GM12878 (cell line): Measurements from ENCODE around the gene CARD10. TPM values are rescaled to one million over a fixed set of nuclear protein-coding genes. Genes with fewer than 3 reads are reported as not detected.
A peak's percentile ranks its signal among the peaks of the same experiment; 100 is the strongest.

Source experiments
- ATAC-seq: fragments of 200-7000 bp; cut with Tn5 transposase; 3 replicates; pipeline ENCODE4 v1.9.1; 2020; ENCODE audit warnings: mild to moderate bottlenecking, moderate library complexity
- BruUV-seq: library from RNA; stranded (reverse); fragments of 400-500 nt; replicated peaks from 2 replicates; lab custom pipeline; 2021; lab: Mats Ljungman, UMichigan
- CTCF ChIA-PET: fragments of 300-600 bp; sonication (Branson Sonifier 250); formaldehyde crosslinking; extraction: SDS; loops from one replicate; lab custom pipeline; 2021; ENCODE audit warnings: inconsistent platforms; lab: Yijun Ruan, JAX
- POLR2A ChIA-PET: fragments of 350-600 bp; formaldehyde crosslinking; extraction: SDS; loops from one replicate; lab custom pipeline; 2021; ENCODE audit warnings: inconsistent platforms; lab: Charles Lee
- RAD21 ChIA-PET: fragments of 300-600 bp; sonication (Branson Sonifier 250); formaldehyde crosslinking; loops from one replicate; lab custom pipeline; 2023; ENCODE audit warnings: antibody characterized with exemption; ENCODE audit not compliant: unreplicated experiment; lab: Charles Lee
- SMC1A ChIA-PET: fragments of 300-600 bp; sonication (Branson Sonifier 250); formaldehyde crosslinking; loops from one replicate; lab custom pipeline; 2023; ENCODE audit not compliant: unreplicated experiment, uncharacterized antibody; lab: Charles Lee
- DNase-seq: peaks from one replicate; pipeline ENCODE4 v3.0.0-alpha.2; 2011; ENCODE audit warnings: low read depth, low spot score
- FAIRE-seq: peaks from 3 replicates; lab custom pipeline; 2011; peaks lifted over from hg19 to GRCh38; lab: Jason Lieb, UNC
- H2AFZ ChIP-seq: 2 replicates; pipeline ENCODE4 v1.6.0; 2011; ENCODE audit warnings: low read depth, low read length, control low read depth; ENCODE audit not compliant: control insufficient read depth
- H3K27ac ChIP-seq: 2 replicates; pipeline ENCODE4 v1.5.1; 2011; ENCODE audit warnings: control low read depth; ENCODE audit not compliant: control insufficient read depth, insufficient read depth
- H3K27me3 ChIP-seq, 2 experiments: replicated peaks in 1 of 2; 2 replicates each; pipeline versions ENCODE4 v1.6.0 to v1.6.1; 2011; ENCODE audit warnings: low read length in 1 of 2; ENCODE audit not compliant: control insufficient read depth in 2 of 2, insufficient read depth in 2 of 2
- H3K36me3 ChIP-seq, 2 experiments: 2 replicates each; pipeline ENCODE4 v1.5.1; 2011; ENCODE audit warnings: low read length in 1 of 2; ENCODE audit not compliant: control insufficient read depth in 2 of 2, insufficient read depth in 2 of 2
- H3K4me1 ChIP-seq: 2 replicates; pipeline ENCODE4 v1.6.1; 2011; ENCODE audit warnings: mild to moderate bottlenecking, low read length, moderate library complexity, mixed read lengths; ENCODE audit not compliant: control insufficient read depth, insufficient read depth
- H3K4me2 ChIP-seq: 2 replicates; pipeline ENCODE4 v1.6.0; 2011; ENCODE audit warnings: control low read depth; ENCODE audit not compliant: control insufficient read depth, insufficient read depth
- H3K4me3 ChIP-seq: fragments of 200-600 bp; sonication (generic); 2 replicates; pipeline ENCODE4 v1.5.1; 2016
- H3K79me2 ChIP-seq: 2 replicates; pipeline ENCODE4 v1.6.0; 2011; ENCODE audit warnings: low read length; ENCODE audit not compliant: control insufficient read depth, insufficient read depth
- H3K9ac ChIP-seq: 2 replicates; pipeline ENCODE4 v1.8.0; 2011; ENCODE audit warnings: low read length, control low read depth, mixed read lengths; ENCODE audit not compliant: control insufficient read depth, insufficient read depth
- H3K9me3 ChIP-seq: replicated peaks from 3 replicates; pipeline ENCODE4 v1.5.1; 2011; ENCODE audit warnings: mild to moderate bottlenecking, low read length; ENCODE audit not compliant: control insufficient read depth, insufficient read depth
- H4K20me1 ChIP-seq: 2 replicates; pipeline ENCODE4 v1.6.0; 2011; ENCODE audit not compliant: control insufficient read depth, insufficient read depth
- BHLHE40 ChIP-seq, 2 experiments: fragments of 450-650 bp in 1 of 2; IDR thresholded peaks; 2 replicates each; pipeline ENCODE4 v1.6.1; 2011 to 2017; ENCODE audit warnings: low read depth in 2 of 2, borderline replicate concordance in 1 of 2, improper control_type of control experiment in 1 of 2, low read length in 1 of 2, mild to moderate bottlenecking in 1 of 2
- CHD2 ChIP-seq: IDR thresholded peaks from 2 replicates; pipeline ENCODE4 v1.6.1; 2011; ENCODE audit warnings: low read depth, low read length, improper control_type of control experiment, borderline replicate concordance
- EGR1 ChIP-seq, 2 experiments: IDR thresholded peaks; 1 replicate in 1 of 2; 2 replicates in 1 of 2; pipeline ENCODE4 v1.6.1; 2011 to 2012; ENCODE audit warnings: low read depth in 2 of 2, low read length in 2 of 2, borderline replicate concordance in 1 of 2, mild to moderate bottlenecking in 1 of 2, moderate library complexity in 1 of 2
- HDGF ChIP-seq: fragments of 450-650 bp; IDR thresholded peaks from 2 replicates; pipeline ENCODE4 v1.6.1; 2016; ENCODE audit warnings: antibody characterized with exemption
- IKZF1 ChIP-seq: fragments of 450-650 bp; conservative IDR thresholded peaks from 2 replicates; pipeline ENCODE4 v1.6.1; 2017; ENCODE audit warnings: antibody characterized with exemption, mild to moderate bottlenecking
- IKZF2 ChIP-seq, 2 experiments: fragments of 450-650 bp; IDR thresholded peaks; 2 replicates each; pipeline ENCODE4 v1.6.1; 2017; ENCODE audit warnings: mild to moderate bottlenecking in 2 of 2, moderate library complexity in 2 of 2
- NBN ChIP-seq: fragments of 450-650 bp; IDR thresholded peaks from 2 replicates; pipeline ENCODE4 v1.6.1; 2016
- REST ChIP-seq: IDR thresholded peaks from 2 replicates; pipeline ENCODE4 v1.6.1; 2012; ENCODE audit warnings: mild to moderate bottlenecking, low read depth, low read length
- ZNF217 ChIP-seq: fragments of 450-650 bp; IDR thresholded peaks from 2 replicates; pipeline ENCODE4 v1.6.1; 2017; ENCODE audit warnings: antibody characterized with exemption, mild to moderate bottlenecking
- whole genome bisulfite sequencing: methylation state at CpG from one replicate; pipeline ENCODE4 v1.1.6; 2016; ENCODE audit warnings: low lambda C conversion rate; ENCODE audit not compliant: insufficient replicate concordance, insufficient coverage; ENCODE audit errors: missing lambda C conversion rate; 5-methylcytosine and 5-hydroxymethylcytosine counted together
- in situ Hi-C: fragments of 300-500 bp; cut with MboI; formaldehyde crosslinking; loops from 9 replicates; pipeline ENCODE4 v1.14.3; 2018; ENCODE audit warnings: mixed read lengths
- intact Hi-C: fragments of 100-400 bp; cut with micrococcal nuclease; formaldehyde crosslinking; loops from one replicate; pipeline ENCODE4 v1.14.2; 2022; ENCODE audit not compliant: unreplicated experiment
- polyA plus RNA-seq, 11 experiments: library from polyadenylated mRNA; depleted of rRNA in 4 of 11; unstranded in 6 of 11; stranded (reverse) in 5 of 11; fragments of >200 nt; fragmentation: Nextera tagmentation in 4 of 11; fragmentation: Illumina TruSeq in 1 of 11; extraction: Ambion mirVana in 4 of 11; extraction: Trizol in 1 of 11; gene quantifications; 1 replicate in 1 of 11; 2 replicates in 10 of 11; pipeline versions ENCODE4 v1.2.1 to v1.2.3, GENCODE V29; 2011 to 2016; ENCODE audit warnings: inconsistent platforms in 2 of 11, missing spikeins in 2 of 11, low read depth in 1 of 11
- total RNA-seq, 4 experiments: library from RNA; depleted of rRNA in 3 of 4; stranded (reverse); fragments of >200 nt in 3 of 4; fragmentation: Illumina TruSeq in 1 of 4; extraction: Trizol in 1 of 4; gene quantifications; 2 replicates each; pipeline versions ENCODE4 v1.2.1 to v1.2.3, GENCODE V29; 2013 to 2021
- TF ChIP-seq, protein P1 (sequence below): IDR thresholded peaks from 2 replicates; pipeline ENCODE4 v1.6.1; 2012; ENCODE audit warnings: low read depth, low read length, improper control_type of control experiment

CARD10 gene
- total and polyA plus RNA-seq, 10 of the 15 experiments (the other 5 are each of a cell fraction or from before 2014, with no cell fraction given), result 0.08 to 0.10 (median 0.10) TPM; not detected in 7

DNA sequence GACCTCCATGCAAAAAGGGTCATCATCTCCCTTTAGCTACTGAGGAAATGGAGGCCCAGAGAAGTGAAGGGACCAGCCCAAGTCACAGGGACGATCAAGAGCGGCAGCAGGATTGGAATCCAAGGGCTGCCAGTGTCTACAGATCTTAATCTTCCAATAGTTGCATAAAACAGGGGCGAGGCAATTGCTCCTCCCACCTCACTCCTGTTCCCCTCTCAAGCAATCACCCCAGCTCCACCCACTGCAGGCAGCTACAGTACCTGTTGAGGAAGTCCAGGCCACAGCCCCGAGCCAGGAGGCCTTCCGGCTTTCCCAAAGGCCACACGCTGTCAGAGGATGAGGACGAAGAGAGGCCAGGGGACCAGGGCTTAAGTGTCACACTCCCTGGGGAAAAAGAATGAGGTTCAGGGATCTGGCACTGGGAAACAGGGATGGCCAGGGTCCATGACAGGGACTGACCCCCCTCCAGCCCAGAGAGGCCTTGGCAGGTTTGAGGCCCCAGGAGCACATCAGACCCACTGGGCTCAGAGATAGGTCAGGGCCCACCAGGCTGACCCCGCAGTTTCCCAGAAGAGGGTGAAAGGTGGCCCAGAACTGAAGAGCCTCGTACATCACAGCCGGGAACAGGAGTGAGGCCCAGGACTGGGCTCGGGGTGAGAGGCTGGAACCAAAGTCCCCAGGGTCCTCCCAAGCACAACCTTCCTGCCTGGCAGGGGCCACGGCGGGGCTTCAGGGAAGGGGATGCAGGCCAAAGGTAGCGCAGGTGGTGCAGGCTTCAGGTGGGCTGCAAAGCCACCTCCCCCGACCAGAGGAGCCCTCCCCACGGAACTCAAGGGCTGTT, 16.7 kb downstream of the CARD10 start (continued):
- TF ChIP-seq, protein P1, sequence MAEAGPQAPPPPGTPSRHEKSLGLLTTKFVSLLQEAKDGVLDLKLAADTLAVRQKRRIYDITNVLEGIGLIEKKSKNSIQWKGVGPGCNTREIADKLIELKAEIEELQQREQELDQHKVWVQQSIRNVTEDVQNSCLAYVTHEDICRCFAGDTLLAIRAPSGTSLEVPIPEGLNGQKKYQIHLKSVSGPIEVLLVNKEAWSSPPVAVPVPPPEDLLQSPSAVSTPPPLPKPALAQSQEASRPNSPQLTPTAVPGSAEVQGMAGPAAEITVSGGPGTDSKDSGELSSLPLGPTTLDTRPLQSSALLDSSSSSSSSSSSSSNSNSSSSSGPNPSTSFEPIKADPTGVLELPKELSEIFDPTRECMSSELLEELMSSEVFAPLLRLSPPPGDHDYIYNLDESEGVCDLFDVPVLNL, result no peak
- TF ChIP-seq EGR1 (IDR thresholded peaks at IDR 0.05; ENCODE audit: borderline replicate concordance in 1 of 2, low read depth in 2 of 2, low read length in 2 of 2) (no peak), HDGF (no peak), CHD2 (no peak)

- FAIRE-seq (no peak), DNase-seq (no peak), ATAC-seq (no peak)
- Histone ChIP-seq H2AFZ (no peak overlapping the region), H3K27ac (no peak overlapping the region), H3K9me3 (no peaks in the 10 kb centered on the region), H3K4me2 (no peak overlapping the region), H3K27me3 (peaks cover 0 to 3% of the 10 kb centered on the region in 2 experiments; a peak in 2 of 4 replicates), H4K20me1 (no peaks in the 10 kb centered on the region), H3K4me3 (no peak overlapping the region), H3K79me2 (no peaks in the 10 kb centered on the region), H3K36me3 (no peaks in the 10 kb centered on the region), H3K9ac (no peak overlapping the region), H3K4me1 (no peaks in the 10 kb centered on the region)
- no TSS peak for BruUV-seq
- in situ Hi-C loops (no loop called here), intact Hi-C loops (no loop called here)
- TF ChIP-seq BHLHE40 (IDR thresholded peaks at IDR 0.05; ENCODE audit: borderline replicate concordance in 1 of 2, low read depth in 2 of 2, low read length in 1 of 2) (peak in 1 of 2 experiments; percentile 28; a peak in 1 of 4 replicates), IKZF1 (peak; percentile 61), ZNF217 (no peak), IKZF2 (IDR thresholded peaks at IDR 0.05) (peak; percentile 46 to 56; a peak in 2 of 4 replicates), REST (no peak), NBN (peak; percentile 46; the same call in 1 of the 2 replicates)
- WGBS, result 25% methylated on average over 14 of the region's 14 CpGs
- ChIA-PET SMC1A (interaction anchor here (0.6 to 0.7 kb wide), 2 partner anchors 16 to 62 kb away, joined by 3 to 4 read pairs; partner anchors contain the start of gene MFNG), RAD21 (no interaction called here), POLR2A (interaction anchor here (0.6 kb wide), 1 partner anchor 21 kb away, joined by 3 read pairs; no protein-coding TSS in a partner anchor), CTCF (interaction anchor here (0.6 to 11.5 kb wide), 3 partner anchors 23 to 89 kb away, joined by 3 to 75 read pairs (median 4); no protein-coding TSS in a partner anchor)
These were observed 17.4 kb downstream of the CARD10 start for GRCh38 chr22:37501610-37502341.
